HL-60 (cell line): ENCODE measurements around the gene ANP32B.

Experiments used
- POLR2AphosphoS5 ChIP-seq: IDR thresholded peaks from 2 replicates; pipeline ENCODE4 v1.6.1; 2012; ENCODE audit warnings: low read depth
- TF ChIP-seq, protein P1 (sequence below): IDR thresholded peaks from one replicate; pipeline ENCODE4 v1.5.1; 2011; ENCODE audit warnings: low read length, control low read depth, inconsistent platforms; ENCODE audit not compliant: insufficient read depth
- TF ChIP-seq, protein P2 (sequence below): IDR thresholded peaks from 2 replicates; pipeline ENCODE4 v1.6.1; 2012; ENCODE audit warnings: low read depth; ENCODE audit not compliant: insufficient replicate concordance

DNA sequence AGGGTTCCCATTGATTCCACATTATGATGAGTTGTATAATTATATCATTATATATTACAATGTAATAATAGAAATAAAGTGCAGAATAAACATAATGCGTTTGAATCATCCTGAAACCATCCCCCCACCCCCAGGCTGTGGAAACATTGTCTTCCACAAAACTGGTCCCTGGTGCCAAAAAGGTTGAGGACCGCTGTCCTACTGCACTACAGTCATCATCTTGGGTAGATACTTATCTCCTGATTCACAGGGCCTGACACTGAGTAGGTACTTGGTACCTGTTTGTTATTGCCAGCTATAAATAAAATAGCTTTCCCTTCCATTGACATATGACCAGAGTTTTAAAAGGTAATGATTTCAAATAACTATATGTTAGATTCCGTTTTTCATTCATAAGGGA, 25.6 kb downstream of the ANP32B start:
- TF ChIP-seq, protein P1, sequence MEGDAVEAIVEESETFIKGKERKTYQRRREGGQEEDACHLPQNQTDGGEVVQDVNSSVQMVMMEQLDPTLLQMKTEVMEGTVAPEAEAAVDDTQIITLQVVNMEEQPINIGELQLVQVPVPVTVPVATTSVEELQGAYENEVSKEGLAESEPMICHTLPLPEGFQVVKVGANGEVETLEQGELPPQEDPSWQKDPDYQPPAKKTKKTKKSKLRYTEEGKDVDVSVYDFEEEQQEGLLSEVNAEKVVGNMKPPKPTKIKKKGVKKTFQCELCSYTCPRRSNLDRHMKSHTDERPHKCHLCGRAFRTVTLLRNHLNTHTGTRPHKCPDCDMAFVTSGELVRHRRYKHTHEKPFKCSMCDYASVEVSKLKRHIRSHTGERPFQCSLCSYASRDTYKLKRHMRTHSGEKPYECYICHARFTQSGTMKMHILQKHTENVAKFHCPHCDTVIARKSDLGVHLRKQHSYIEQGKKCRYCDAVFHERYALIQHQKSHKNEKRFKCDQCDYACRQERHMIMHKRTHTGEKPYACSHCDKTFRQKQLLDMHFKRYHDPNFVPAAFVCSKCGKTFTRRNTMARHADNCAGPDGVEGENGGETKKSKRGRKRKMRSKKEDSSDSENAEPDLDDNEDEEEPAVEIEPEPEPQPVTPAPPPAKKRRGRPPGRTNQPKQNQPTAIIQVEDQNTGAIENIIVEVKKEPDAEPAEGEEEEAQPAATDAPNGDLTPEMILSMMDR, result no peak
- TF ChIP-seq, protein P2, sequence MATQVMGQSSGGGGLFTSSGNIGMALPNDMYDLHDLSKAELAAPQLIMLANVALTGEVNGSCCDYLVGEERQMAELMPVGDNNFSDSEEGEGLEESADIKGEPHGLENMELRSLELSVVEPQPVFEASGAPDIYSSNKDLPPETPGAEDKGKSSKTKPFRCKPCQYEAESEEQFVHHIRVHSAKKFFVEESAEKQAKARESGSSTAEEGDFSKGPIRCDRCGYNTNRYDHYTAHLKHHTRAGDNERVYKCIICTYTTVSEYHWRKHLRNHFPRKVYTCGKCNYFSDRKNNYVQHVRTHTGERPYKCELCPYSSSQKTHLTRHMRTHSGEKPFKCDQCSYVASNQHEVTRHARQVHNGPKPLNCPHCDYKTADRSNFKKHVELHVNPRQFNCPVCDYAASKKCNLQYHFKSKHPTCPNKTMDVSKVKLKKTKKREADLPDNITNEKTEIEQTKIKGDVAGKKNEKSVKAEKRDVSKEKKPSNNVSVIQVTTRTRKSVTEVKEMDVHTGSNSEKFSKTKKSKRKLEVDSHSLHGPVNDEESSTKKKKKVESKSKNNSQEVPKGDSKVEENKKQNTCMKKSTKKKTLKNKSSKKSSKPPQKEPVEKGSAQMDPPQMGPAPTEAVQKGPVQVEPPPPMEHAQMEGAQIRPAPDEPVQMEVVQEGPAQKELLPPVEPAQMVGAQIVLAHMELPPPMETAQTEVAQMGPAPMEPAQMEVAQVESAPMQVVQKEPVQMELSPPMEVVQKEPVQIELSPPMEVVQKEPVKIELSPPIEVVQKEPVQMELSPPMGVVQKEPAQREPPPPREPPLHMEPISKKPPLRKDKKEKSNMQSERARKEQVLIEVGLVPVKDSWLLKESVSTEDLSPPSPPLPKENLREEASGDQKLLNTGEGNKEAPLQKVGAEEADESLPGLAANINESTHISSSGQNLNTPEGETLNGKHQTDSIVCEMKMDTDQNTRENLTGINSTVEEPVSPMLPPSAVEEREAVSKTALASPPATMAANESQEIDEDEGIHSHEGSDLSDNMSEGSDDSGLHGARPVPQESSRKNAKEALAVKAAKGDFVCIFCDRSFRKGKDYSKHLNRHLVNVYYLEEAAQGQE, result no peak
- TF ChIP-seq POLR2AphosphoS5, result no peak
